ENCODE data around the gene SPDYE18.
"Not testable (repeated sequence)": the region's sequence is repeated elsewhere in the genome, so short reads cannot be mapped to it uniquely, and the experiment has no call there.

Gene SPDYE18

GRCh38 chr7:77062557-77062956 lies at the start of gene SPDYE18:
SPDYE18 (minus strand) TSS chr7:77062558; CDS start chr7:77060512, 2,046 bp downstream.
- in situ Hi-C loops (cut with MboI; ENCODE audit: low pct_unique_long_range_greater_than_20kb, low sequenced_read_pairs, unreplicated experiment); DNase-seq (ENCODE audit: low spot score): not testable (repeated sequence)

- DNase-seq (ENCODE audit: low spot score); in situ Hi-C loops (cut with MboI; ENCODE audit: low pct_unique_long_range_greater_than_20kb, low sequenced_read_pairs, unreplicated experiment): not testable (repeated sequence)
Measured at GRCh38 chr7:77108362-77108761, 46.0 kb upstream of the SPDYE18 start.

DNA sequence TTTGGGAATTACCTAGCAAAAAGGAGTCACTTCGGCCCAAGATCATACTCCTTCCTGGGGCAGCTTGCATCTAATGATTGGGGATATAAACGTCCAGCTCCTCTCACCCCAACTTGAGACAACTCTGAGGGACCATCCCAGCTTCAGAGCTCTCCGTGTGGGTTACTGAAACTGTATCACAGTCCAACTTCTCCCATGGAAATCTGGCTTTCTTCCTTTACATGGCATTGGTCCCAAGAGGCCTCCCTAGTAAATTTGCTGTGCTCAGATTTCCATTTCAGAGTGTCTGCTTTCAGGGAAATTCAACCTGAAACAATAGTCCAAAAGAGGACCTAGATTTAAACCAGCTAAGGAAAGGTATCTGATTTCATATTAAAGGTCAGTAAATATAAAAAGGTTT lies 45.3 kb upstream of the SPDYE18 start:
- in situ Hi-C loops (cut with MboI; ENCODE audit: low pct_unique_long_range_greater_than_20kb, low sequenced_read_pairs, unreplicated experiment); DNase-seq (ENCODE audit: low spot score): not testable (repeated sequence)

DNA sequence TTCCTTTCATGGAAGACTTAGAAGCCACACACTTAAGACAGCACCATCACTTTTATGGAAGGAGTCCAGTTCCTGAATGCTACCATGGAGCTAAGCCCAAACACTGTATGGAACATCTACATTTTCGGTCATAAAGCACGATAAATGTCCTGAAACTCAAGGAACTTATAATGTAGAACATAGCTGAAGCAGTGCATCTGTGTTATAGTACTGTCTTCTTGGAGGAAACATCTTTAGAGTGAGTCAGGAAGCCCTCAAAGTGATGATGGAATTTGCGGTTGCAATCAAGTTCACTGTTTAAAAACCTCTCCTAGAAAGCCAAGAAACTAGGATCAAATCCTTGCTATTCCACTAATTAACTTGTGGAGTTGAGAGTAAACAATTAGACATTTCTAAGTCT lies 43.5 kb upstream of the SPDYE18 start:
- in situ Hi-C loops (cut with MboI; ENCODE audit: low pct_unique_long_range_greater_than_20kb, low sequenced_read_pairs, unreplicated experiment): not testable (repeated sequence)

DNA sequence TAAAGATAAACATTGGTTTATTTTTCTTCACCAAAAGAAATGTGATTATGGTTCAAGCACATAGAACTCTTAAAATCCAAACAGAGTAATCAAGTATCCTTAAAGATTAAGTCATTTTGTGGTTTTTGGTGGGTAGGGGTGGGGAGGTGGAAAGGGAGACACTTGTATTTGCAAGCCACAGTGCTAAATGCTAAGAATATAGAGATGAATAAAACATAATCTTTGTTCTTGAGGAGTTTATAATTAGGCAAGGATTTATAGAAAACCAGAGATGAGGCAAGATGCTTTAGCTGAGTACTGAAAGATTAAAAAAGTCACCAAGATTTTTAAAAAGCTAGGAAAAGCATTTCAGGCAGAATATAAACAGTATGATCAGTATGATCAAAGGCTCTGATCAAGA lies 40.3 kb upstream of the SPDYE18 start:
- DNase-seq (ENCODE audit: low spot score); in situ Hi-C loops (cut with MboI; ENCODE audit: low pct_unique_long_range_greater_than_20kb, low sequenced_read_pairs, unreplicated experiment): not testable (repeated sequence)

More for the DNA sequence above, 43.5 kb upstream of the SPDYE18 start:
- not testable (repeated sequence) for DNase-seq (ENCODE audit: low spot score)

DNA sequence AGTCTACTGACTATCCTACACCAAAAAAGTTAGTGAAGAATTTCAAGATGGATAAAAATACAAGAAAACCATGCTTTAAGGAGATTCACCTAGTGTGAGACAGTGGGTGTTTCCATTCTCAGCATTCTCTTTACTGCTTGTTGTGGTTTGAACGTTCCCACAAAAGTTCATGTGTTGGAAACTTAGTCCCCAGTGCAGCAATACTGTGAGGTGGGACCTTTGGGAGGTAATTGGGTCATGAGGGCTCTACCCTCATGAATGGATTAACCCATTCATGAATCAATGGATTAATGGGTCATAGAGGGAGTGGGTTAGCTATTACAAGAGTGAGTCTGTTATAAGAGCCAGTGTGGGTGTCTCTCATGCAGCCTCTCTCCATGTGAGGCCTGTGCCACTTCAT lies 38.8 kb upstream of the SPDYE18 start:
- DNase-seq (ENCODE audit: low spot score); in situ Hi-C loops (cut with MboI; ENCODE audit: low pct_unique_long_range_greater_than_20kb, low sequenced_read_pairs, unreplicated experiment): not testable (repeated sequence)

GRCh38 chr7:77100501-77100900 lies 38.1 kb upstream of the SPDYE18 start:
- in situ Hi-C loops (cut with MboI; ENCODE audit: low pct_unique_long_range_greater_than_20kb, low sequenced_read_pairs, unreplicated experiment); DNase-seq (ENCODE audit: low spot score): not testable (repeated sequence)

- DNase-seq (ENCODE audit: low spot score); in situ Hi-C loops (cut with MboI; ENCODE audit: low pct_unique_long_range_greater_than_20kb, low sequenced_read_pairs, unreplicated experiment): not testable (repeated sequence)
Measured at GRCh38 chr7:77092301-77092700, 29.9 kb upstream of the SPDYE18 start.

DNA sequence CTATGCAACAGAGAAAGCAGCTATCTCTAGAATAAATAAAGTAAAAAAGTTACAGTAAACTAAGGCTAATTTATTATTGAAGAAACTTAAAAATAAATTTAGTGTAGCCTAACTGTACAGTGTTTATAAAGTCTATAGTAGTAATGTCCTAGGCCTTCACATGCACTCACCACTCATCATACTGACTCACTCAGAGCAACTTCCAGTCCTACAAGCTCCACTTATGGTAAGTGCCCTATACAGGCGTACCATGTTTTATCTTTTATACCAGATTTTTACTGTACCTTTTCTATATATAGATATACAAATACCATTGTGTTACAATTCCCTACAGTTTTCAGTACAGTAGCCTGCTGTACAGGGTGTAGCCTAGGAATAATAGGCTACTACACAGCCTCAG lies 19.8 kb upstream of the SPDYE18 start:
- in situ Hi-C loops (cut with MboI; ENCODE audit: low pct_unique_long_range_greater_than_20kb, low sequenced_read_pairs, unreplicated experiment); DNase-seq (ENCODE audit: low spot score): not testable (repeated sequence)

DNA sequence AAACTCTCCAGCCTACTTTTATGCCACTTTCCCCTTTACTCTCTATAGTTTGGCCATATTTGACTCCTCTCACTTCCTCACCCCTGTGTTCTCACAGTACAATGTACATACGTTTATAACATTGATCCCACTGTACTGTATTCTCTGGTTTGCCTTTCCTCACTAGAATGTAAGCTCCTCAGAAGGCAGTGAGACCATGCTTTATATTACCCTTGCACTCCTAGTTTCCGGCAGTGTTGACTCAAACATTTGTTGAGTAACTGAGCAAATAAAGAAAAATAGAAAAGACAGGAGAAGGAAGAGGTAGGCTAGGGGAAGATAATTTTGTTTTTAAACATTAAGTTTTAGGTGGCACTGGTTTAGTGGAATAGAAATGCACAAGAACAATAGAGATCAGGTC lies 17.9 kb upstream of the SPDYE18 start:
- in situ Hi-C loops (cut with MboI; ENCODE audit: low pct_unique_long_range_greater_than_20kb, low sequenced_read_pairs, unreplicated experiment); DNase-seq (ENCODE audit: low spot score): not testable (repeated sequence)

GRCh38 chr7:77079624-77080023 lies 17.3 kb upstream of the SPDYE18 start:
- in situ Hi-C loops (cut with MboI; ENCODE audit: low pct_unique_long_range_greater_than_20kb, low sequenced_read_pairs, unreplicated experiment); DNase-seq (ENCODE audit: low spot score): not testable (repeated sequence)

DNA sequence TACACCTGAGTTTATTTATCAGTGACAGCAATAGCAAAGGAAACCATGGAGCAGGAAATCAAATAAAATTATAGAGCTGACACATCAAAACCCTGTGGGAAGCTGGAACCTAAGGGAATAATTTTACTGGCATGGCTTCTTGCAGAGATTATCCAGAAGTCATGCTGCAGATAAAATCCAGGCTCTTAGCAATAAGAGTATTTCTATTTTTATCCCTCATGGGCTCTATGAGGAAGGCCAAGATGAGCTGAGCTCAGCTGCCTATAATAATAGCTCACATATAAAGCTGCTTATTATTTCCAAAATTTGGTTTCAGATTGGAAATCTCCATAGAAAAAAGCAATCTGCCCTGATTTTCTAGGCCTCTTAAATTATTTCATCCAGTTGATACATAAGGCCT lies 16.8 kb upstream of the SPDYE18 start:
- in situ Hi-C loops (cut with MboI; ENCODE audit: low pct_unique_long_range_greater_than_20kb, low sequenced_read_pairs, unreplicated experiment); DNase-seq (ENCODE audit: low spot score): not testable (repeated sequence)

GRCh38 chr7:77077060-77077459 lies 14.7 kb upstream of the SPDYE18 start:
- DNase-seq (ENCODE audit: low spot score); in situ Hi-C loops (cut with MboI; ENCODE audit: low pct_unique_long_range_greater_than_20kb, low sequenced_read_pairs, unreplicated experiment): not testable (repeated sequence)

- in situ Hi-C loops (cut with MboI; ENCODE audit: low pct_unique_long_range_greater_than_20kb, low sequenced_read_pairs, unreplicated experiment): not testable (repeated sequence)
Measured at GRCh38 chr7:77074786-77075396, 12.5 kb upstream of the SPDYE18 start.

GRCh38 chr7:77071108-77071507 lies 8.8 kb upstream of the SPDYE18 start:
- DNase-seq (ENCODE audit: low spot score); in situ Hi-C loops (cut with MboI; ENCODE audit: low pct_unique_long_range_greater_than_20kb, low sequenced_read_pairs, unreplicated experiment): not testable (repeated sequence)

More at GRCh38 chr7:77074786-77075396, 12.5 kb upstream of the SPDYE18 start:
- not testable (repeated sequence) for DNase-seq (ENCODE audit: low spot score)

- in situ Hi-C loops (cut with MboI; ENCODE audit: low pct_unique_long_range_greater_than_20kb, low sequenced_read_pairs, unreplicated experiment); DNase-seq (ENCODE audit: low spot score): not testable (repeated sequence)
Measured at GRCh38 chr7:77065869-77066268, 3.5 kb upstream of the SPDYE18 start.

- DNase-seq (ENCODE audit: low spot score); in situ Hi-C loops (cut with MboI; ENCODE audit: low pct_unique_long_range_greater_than_20kb, low sequenced_read_pairs, unreplicated experiment): not testable (repeated sequence)
Measured at GRCh38 chr7:77063732-77064131, 1.4 kb upstream of the SPDYE18 start.

GRCh38 chr7:77032261-77032660 lies 30.1 kb downstream of the SPDYE18 start, which contains the start of gene SPDYE17:
SPDYE17 (minus strand) TSS chr7:77032361; CDS start chr7:77030570, 1,791 bp downstream.
- in situ Hi-C loops (cut with MboI; ENCODE audit: low pct_unique_long_range_greater_than_20kb, low sequenced_read_pairs, unreplicated experiment); DNase-seq (ENCODE audit: low spot score): not testable (repeated sequence)

DNA sequence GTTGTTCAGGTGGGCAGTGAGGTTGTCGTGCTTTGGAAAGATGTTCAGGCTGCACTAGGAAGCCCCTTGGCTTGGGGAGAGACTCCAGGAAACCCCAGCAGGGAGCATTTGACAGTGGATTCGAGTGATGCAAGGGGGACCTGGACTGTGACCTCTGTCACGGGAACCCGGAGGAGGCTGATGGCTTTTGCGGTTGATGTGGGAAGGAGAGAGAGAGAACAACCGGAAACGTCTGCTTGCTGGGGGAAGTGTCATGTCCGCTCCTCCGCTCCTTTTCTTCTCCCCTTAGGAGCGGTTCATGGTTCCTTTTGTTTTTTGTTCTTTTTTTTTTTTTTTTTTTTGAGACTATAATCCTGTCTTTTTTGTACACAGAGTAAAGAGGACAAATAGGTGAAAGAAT lies 36.0 kb downstream of the SPDYE18 start:
- DNase-seq (ENCODE audit: low spot score); in situ Hi-C loops (cut with MboI; ENCODE audit: low pct_unique_long_range_greater_than_20kb, low sequenced_read_pairs, unreplicated experiment): not testable (repeated sequence)

Measured in GM13977 (cell line).